HepG2 (cell line): ENCODE measurements around the gene ZNF318. TPM values are rescaled to one million over a fixed set of nuclear protein-coding genes. Genes with fewer than 3 reads are reported as not detected.

Experiments used
- AGO2 ChIP-seq: fragments of 200-400 bp; formaldehyde crosslinking; optimal IDR thresholded peaks from 2 replicates; pipeline ENCODE3; 2017; ENCODE audit warnings: mild to moderate bottlenecking, low read depth, low read length, moderate library complexity
- HDAC2 ChIP-seq: sonication (generic); formaldehyde crosslinking; IDR thresholded peaks from 2 replicates; pipeline ENCODE4 v1.4.0; 2020; ENCODE audit warnings: missing genetic modification reagents
- MED1 ChIP-seq: sonication (generic); formaldehyde crosslinking; IDR thresholded peaks from 2 replicates; pipeline ENCODE4 v1.4.0; 2020; ENCODE audit warnings: missing genetic modification reagents
- MYPOP ChIP-seq: sonication (generic); formaldehyde crosslinking; IDR thresholded peaks from 2 replicates; pipeline ENCODE4 v1.8.1; 2023; ENCODE audit warnings: mild to moderate bottlenecking, moderate library complexity, missing genetic modification reagents
- NPAS2 ChIP-seq: sonication (generic); formaldehyde crosslinking; IDR thresholded peaks from 2 replicates; pipeline ENCODE4 v1.8.0; 2022; ENCODE audit warnings: mild to moderate bottlenecking, missing genetic modification reagents, borderline replicate concordance
- PAXIP1 ChIP-seq: sonication (generic); formaldehyde crosslinking; conservative IDR thresholded peaks from 2 replicates; pipeline ENCODE4 v1.4.0; 2020; ENCODE audit warnings: mild to moderate bottlenecking, missing genetic modification reagents, moderate library complexity
- POGK ChIP-seq: sonication (generic); formaldehyde crosslinking; conservative IDR thresholded peaks from 2 replicates; pipeline ENCODE4 v1.8.0; 2022; ENCODE audit warnings: mild to moderate bottlenecking, moderate library complexity, missing genetic modification reagents
- POLR2A ChIP-seq, 2 experiments: IDR thresholded peaks; 2 replicates each; pipeline ENCODE4 v1.6.1; 2011; ENCODE audit warnings: low read depth in 2 of 2, low read length in 2 of 2, mild to moderate bottlenecking in 1 of 2, moderate library complexity in 1 of 2; ENCODE audit not compliant: insufficient read depth in 1 of 2
- SMAD3 ChIP-seq: sonication (generic); formaldehyde crosslinking; IDR thresholded peaks from 2 replicates; pipeline ENCODE4 v1.4.0; 2020; ENCODE audit warnings: missing genetic modification reagents
- SNAI1 ChIP-seq: sonication (generic); formaldehyde crosslinking; IDR thresholded peaks from 2 replicates; pipeline ENCODE4 v1.5.0; 2020; ENCODE audit warnings: mild to moderate bottlenecking, missing genetic modification reagents, borderline replicate concordance
- TEF ChIP-seq: sonication (generic); formaldehyde crosslinking; IDR thresholded peaks from 2 replicates; pipeline ENCODE4 v1.5.0; 2020; ENCODE audit warnings: missing genetic modification reagents
- ZC3H4 ChIP-seq: sonication (generic); formaldehyde crosslinking; IDR thresholded peaks from 2 replicates; pipeline ENCODE4 v1.4.0; 2020; ENCODE audit warnings: missing genetic modification reagents, borderline replicate concordance
- ZMYM4 ChIP-seq: sonication (generic); formaldehyde crosslinking; IDR thresholded peaks from 2 replicates; pipeline ENCODE4 v1.8.1; 2023; ENCODE audit warnings: mild to moderate bottlenecking, missing genetic modification reagents
- ZNF263 ChIP-seq: sonication (generic); formaldehyde crosslinking; IDR thresholded peaks from 2 replicates; pipeline ENCODE4 v1.4.0; 2020; ENCODE audit warnings: missing genetic modification reagents
- ZNF354B ChIP-seq: sonication (generic); formaldehyde crosslinking; IDR thresholded peaks from 2 replicates; pipeline ENCODE4 v1.8.0; 2022; ENCODE audit warnings: mild to moderate bottlenecking, missing genetic modification reagents
- ZNF501 ChIP-seq: sonication (generic); formaldehyde crosslinking; IDR thresholded peaks from 2 replicates; pipeline ENCODE4 v1.5.1; 2020; ENCODE audit warnings: mild to moderate bottlenecking, moderate library complexity, missing genetic modification reagents
- ZNF530 ChIP-seq: sonication (generic); formaldehyde crosslinking; IDR thresholded peaks from 2 replicates; pipeline ENCODE4 v1.5.0; 2020; ENCODE audit warnings: low read depth, mild to moderate bottlenecking, missing genetic modification reagents
- polyA plus RNA-seq, 8 experiments: library from polyadenylated mRNA; depleted of rRNA in 3 of 8; stranded (reverse) in 7 of 8; unstranded in 1 of 8; fragments of >200 nt; fragmentation: Illumina TruSeq in 4 of 8; extraction: Trizol in 4 of 8; gene quantifications; 2 replicates each; pipeline versions ENCODE4 v1.2.1 to v1.2.3, GENCODE V29; 2011 to 2016; ENCODE audit warnings: low read depth in 4 of 8, missing spikeins in 1 of 8, mixed read lengths in 1 of 8; ENCODE audit not compliant: insufficient read depth in 1 of 8
- total RNA-seq, 5 experiments: library from RNA; depleted of rRNA; stranded (reverse); fragments of >200 nt; fragmentation: Illumina TruSeq; extraction: Trizol; gene quantifications; 2 replicates each; pipeline ENCODE4 v1.2.3, GENCODE V29; 2016; ENCODE audit warnings: low read depth in 1 of 5
- TF ChIP-seq, protein P1 (sequence below): IDR thresholded peaks from 2 replicates; pipeline ENCODE4 v1.6.1; 2012; ENCODE audit warnings: low read depth, low read length, improper control_type of control experiment

The ZNF318 gene
- total and polyA plus RNA-seq, 2 of the 13 experiments (the other 11 are each of a cell fraction or from before 2014, with no cell fraction given): 13.0 to 14.5 TPM

DNA sequence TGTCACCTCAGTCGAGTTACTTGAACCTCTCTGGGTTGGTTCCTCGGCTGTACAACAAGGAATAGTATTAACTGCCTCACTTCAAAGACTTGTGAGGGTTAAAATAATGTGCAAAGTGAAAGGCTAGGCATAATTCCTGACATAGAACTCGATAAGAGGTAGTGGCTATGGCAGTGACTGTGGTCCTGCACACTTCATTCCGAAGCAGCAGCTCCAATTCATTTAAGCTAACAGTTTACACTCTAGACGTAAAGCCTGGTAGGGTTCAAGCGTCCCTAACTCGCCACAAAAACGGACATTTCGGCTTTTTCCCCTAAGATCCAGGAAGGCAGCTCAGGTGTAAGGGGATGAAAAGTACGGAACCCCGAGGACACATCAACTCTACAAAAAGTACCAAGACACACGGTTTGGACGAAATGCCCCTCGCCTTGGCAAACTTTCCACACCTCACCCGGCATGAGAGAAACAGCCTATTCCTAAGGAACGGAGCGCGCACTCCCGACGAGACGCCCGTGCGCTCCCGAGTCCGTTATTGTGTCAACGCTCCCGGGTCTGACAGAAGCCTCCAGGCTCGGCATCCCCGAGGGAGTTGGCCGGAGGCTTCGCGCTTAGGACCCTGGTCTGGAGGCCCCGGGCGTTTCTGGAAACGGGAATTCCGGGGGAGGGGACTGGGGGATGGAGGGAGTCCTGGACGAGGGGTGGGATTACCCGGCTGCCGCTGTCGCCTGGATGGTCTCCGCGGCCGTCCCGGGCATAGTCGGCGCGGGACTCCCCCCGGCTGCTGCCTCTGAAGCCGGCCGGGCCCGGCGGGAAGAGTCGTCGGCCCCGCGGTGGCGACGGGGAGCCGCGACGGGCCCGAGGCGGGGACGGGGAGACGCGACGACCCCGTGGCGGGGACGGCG is 937 bp downstream of the ZNF318 start (continued):
- TF ChIP-seq SNAI1 (CRISPR knock-in tag): 0 out of 2 replicates have a peak, but pooled peaks have one; percentile 18
- peak; percentile 61 for TF ChIP-seq AGO2
- TF ChIP-seq ZNF530: no peak
- TF ChIP-seq MYPOP (CRISPR knock-in tag): peak; percentile 24; the same call in 1 of the 2 replicates
- peak; percentile 34; the same call in 1 of the 2 replicates for TF ChIP-seq ZMYM4 (CRISPR knock-in tag)
- TF ChIP-seq ZNF263 (CRISPR knock-in tag): 0 out of 2 replicates have a peak, but pooled peaks have one; percentile 5
- no peak for TF ChIP-seq SMAD3
- TF ChIP-seq POGK (CRISPR knock-in tag): no peak
- no peak for TF ChIP-seq TEF
- TF ChIP-seq ZNF501 (CRISPR knock-in tag): peak; percentile 18; the same call in 1 of the 2 replicates
- TF ChIP-seq, protein P1, sequence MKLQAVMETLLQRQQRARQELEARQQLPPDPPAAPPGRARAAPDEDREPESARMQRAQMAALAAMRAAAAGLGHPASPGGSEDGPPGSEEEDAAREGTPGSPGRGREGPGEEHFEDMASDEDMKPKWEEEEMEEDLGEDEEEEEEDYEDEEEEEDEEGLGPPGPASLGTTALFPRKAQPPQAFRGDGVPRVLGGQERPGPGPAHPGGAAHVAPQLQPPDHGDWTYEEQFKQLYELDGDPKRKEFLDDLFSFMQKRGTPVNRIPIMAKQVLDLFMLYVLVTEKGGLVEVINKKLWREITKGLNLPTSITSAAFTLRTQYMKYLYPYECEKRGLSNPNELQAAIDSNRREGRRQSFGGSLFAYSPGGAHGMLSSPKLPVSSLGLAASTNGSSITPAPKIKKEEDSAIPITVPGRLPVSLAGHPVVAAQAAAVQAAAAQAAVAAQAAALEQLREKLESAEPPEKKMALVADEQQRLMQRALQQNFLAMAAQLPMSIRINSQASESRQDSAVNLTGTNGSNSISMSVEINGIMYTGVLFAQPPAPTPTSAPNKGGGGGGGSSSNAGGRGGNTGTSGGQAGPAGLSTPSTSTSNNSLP: no peak
- TF ChIP-seq PAXIP1 (CRISPR knock-in tag): no peak
- no peak for TF ChIP-seq ZC3H4 (CRISPR knock-in tag)
- 0 out of 2 replicates have a peak, but pooled peaks have one; percentile 21 for TF ChIP-seq MED1 (CRISPR knock-in tag)
- TF ChIP-seq ZNF354B (CRISPR knock-in tag): 0 out of 2 replicates have a peak, but pooled peaks have one; percentile 41
- TF ChIP-seq POLR2A (IDR thresholded peaks at IDR 0.05; ENCODE audit: insufficient read depth in 1 of 2, low read depth in 2 of 2, low read length in 2 of 2): no peak
- TF ChIP-seq NPAS2 (CRISPR knock-in tag): no peak
- 0 out of 2 replicates have a peak, but pooled peaks have one; percentile 22 for TF ChIP-seq HDAC2 (CRISPR knock-in tag)
